ENCODE data around the gene FBXO36.

FBXO36 gene

DNA sequence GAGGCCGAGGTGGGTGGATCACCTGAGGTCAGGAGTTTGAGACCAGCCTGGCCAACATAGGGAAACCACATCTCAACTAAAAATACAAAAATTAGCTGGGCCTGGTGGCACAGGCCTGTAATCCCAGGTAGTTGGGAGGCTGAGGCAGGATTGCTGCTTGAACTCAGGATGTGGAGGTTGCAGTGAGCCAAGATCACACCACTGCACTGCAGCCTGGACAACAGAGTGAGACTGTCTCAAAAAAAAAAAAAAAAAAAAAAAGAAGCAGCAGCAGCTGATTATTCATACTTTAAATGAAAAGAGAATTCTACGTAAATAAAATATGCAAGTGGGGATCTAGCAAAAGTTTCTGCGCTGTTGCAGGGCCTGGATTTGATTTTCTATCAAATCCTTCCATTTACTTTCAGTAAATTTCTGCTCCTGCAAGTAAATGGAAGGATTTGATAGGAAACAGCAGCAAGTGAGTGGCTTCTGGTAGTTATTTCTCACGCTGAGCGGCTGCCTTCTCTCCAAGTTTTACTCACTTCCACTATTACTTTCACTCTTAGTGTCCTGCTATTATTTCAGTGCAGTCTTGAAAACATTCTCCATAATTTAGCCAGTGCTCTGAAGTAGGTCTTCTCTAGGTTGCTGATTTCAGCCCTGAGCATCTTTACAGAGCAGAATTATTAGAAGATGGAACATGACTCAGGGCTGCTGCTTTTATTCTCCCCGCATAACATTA, 78.0 kb downstream of the FBXO36 start:
- no peak overlapping the region for H3K9ac ChIP-seq (ENCODE audit: low read length)
- H3K36me3 ChIP-seq (ENCODE audit: control insufficient read depth, insufficient read depth, low read length), result no peaks in the 10 kb centered on the region
- H3K4me3 ChIP-seq (ENCODE audit: low read length), result no peak overlapping the region
- no peak overlapping the region for H3K27ac ChIP-seq (ENCODE audit: low read depth, low read length)
- no peaks in the 10 kb centered on the region for H3K4me1 ChIP-seq (ENCODE audit: control insufficient read depth, insufficient read depth, low read length)
- no peaks in the 10 kb centered on the region for H3K27me3 ChIP-seq (ENCODE audit: control insufficient read depth, insufficient read depth, low read length)

DNA sequence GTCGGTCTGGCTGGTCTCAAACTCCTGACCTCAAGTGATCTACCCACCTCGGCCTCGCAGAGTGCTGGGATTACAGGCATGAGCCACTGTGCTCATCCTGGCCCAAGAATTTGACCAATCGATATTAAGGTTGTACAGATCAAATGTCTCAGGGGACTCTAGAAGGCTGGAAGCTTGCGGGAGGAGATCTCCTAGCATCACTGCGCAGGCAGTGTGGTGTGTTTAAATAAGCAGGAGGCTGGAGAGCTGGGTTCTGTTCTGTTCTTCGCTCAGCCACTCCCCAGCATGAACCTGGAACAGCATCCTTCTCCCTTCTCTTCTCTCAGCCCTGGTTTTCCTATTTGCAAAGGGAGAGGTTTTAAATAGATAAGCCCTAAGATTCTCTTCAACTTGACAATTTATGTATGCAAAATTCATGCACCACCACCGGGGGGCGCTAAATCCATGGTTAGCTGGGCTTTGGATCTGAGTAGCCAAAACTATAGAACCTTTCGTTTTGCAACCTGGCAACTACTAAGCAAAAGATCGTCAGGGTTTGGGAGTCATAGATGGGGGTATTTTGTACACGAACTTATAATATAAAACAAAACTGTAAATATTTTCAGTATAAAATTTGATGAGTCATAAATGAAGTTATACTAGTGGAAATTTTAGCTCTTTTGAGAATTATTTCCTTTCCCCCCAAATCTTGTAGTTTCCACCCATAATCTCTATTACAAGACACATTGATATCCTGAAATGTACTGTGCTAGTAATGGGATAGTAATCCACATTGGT, 85.8 kb downstream of the FBXO36 start:
- H3K4me1 ChIP-seq (ENCODE audit: control insufficient read depth, insufficient read depth, low read length), result no peaks in the 10 kb centered on the region
- no peak overlapping the region for H3K9ac ChIP-seq (ENCODE audit: low read length)
- no peak overlapping the region for H3K27ac ChIP-seq (ENCODE audit: low read depth, low read length)
- no peaks in the 10 kb centered on the region for H3K36me3 ChIP-seq (ENCODE audit: control insufficient read depth, insufficient read depth, low read length)
- H3K4me3 ChIP-seq (ENCODE audit: low read length), result no peak overlapping the region
- H3K27me3 ChIP-seq (ENCODE audit: control insufficient read depth, insufficient read depth, low read length), result no peaks in the 10 kb centered on the region

DNA sequence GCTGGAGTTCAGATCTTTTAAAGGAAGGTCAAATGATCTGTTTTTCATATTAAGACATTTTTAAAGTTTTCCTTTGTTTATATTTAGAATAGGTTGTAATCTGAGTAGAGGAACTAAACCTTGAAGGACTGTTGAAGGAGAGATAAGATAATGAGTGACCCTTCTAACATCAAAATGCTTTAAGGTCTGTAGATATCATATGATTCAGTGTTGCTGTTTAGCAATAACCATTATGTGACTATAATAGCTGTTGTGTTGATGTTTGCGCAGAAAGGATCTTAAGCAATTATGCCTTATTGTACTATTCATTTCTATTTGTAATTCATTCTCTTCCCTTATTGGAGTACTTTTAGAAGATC, 86.4 kb downstream of the FBXO36 start:
- Histone ChIP-seq H3K27ac (ENCODE audit: low read depth, low read length) (no peak overlapping the region), H3K4me3 (ENCODE audit: low read length) (no peak overlapping the region), H3K9ac (ENCODE audit: low read length) (no peak overlapping the region), H3K27me3 (ENCODE audit: control insufficient read depth, insufficient read depth, low read length) (no peaks in the 10 kb centered on the region), H3K36me3 (ENCODE audit: control insufficient read depth, insufficient read depth, low read length) (no peaks in the 10 kb centered on the region), H3K4me1 (ENCODE audit: control insufficient read depth, insufficient read depth, low read length) (no peaks in the 10 kb centered on the region)

DNA sequence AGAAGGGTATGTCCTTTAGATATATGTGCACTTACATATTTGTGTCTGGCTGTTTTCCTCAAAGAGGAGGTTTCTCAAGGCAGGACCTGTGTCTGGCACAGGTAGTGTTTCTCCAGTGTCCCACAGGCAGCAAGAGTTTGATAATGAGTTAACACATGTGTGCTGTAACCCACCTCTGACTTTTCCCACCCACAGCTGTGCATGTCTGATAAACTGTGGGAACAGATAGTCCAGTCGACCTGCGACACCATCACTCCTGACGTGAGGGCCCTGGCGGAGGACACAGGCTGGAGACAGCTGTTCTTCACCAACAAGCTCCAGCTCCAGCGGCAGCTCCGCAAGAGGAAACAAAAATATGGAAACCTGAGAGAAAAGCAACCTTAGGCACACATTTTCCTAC, 88.2 kb downstream of the FBXO36 start:
- no peak overlapping the region for H3K4me3 ChIP-seq (ENCODE audit: low read length)
- no peak overlapping the region for H3K9ac ChIP-seq (ENCODE audit: low read length)
- H3K36me3 ChIP-seq (ENCODE audit: control insufficient read depth, insufficient read depth, low read length), result no peaks in the 10 kb centered on the region
- no peak overlapping the region for H3K27ac ChIP-seq (ENCODE audit: low read depth, low read length)
- no peaks in the 10 kb centered on the region for H3K27me3 ChIP-seq (ENCODE audit: control insufficient read depth, insufficient read depth, low read length)
- H3K4me1 ChIP-seq (ENCODE audit: control insufficient read depth, insufficient read depth, low read length), result no peaks in the 10 kb centered on the region

DNA sequence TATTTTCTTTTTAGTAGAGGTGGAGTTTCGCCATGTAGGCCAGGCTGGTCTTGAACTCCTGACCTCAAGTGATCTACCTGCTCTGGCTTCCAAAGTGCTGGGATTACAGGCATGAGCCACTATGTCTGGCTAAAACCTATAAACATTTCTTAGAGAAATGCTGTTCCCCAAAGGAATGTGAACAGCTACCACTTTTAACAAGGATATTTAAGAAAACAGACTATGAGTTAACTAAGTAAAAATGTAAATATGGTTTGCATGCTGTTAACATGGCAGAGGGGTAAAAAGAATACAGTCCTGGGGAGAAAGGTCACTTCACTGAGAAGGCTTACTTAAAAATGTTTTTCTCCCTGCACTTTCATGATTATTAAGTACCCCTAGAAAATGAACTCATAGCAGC, 89.3 kb downstream of the FBXO36 start:
- H3K4me3 ChIP-seq (ENCODE audit: low read length), result no peak overlapping the region
- H3K9ac ChIP-seq (ENCODE audit: low read length), result no peak overlapping the region
- no peaks in the 10 kb centered on the region for H3K4me1 ChIP-seq (ENCODE audit: control insufficient read depth, insufficient read depth, low read length)

DNA sequence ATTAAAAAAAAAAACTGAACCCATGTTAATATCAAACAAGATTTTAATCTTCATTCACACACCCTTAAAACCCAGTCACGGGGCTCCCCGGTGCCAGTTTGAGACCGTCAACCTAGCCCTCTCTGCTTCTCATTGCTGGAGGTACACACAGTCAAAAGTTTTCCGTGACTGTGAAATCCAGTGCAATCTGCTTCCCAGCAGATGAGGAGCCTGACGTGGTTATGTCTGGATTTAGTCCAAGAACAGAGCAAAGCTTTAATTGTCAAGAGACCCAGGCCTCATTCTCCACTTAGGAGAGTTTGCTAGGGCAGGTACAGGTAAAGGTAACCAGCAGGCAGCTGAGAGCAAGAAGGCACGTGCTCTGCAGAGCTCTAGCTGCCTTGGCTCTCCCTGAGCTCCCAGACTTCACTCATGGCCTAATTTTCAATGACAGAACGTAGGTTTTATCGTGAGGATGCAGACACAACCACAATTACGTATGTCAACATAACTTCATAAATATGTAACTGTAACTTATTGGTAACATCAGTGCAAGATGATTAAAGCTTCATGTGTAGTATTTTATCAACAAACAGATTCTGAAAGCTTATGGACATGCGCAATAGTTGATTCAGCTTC, 90.1 kb downstream of the FBXO36 start:
- Histone ChIP-seq H3K9ac (ENCODE audit: low read length) (no peak overlapping the region), H3K4me1 (ENCODE audit: control insufficient read depth, insufficient read depth, low read length) (no peaks in the 10 kb centered on the region), H3K36me3 (ENCODE audit: control insufficient read depth, insufficient read depth, low read length) (no peaks in the 10 kb centered on the region), H3K27ac (ENCODE audit: low read depth, low read length) (no peak overlapping the region), H3K27me3 (ENCODE audit: control insufficient read depth, insufficient read depth, low read length) (no peaks in the 10 kb centered on the region), H3K4me3 (ENCODE audit: low read length) (no peak overlapping the region)

More for the DNA sequence above, 89.3 kb downstream of the FBXO36 start:
- Histone ChIP-seq H3K36me3 (ENCODE audit: control insufficient read depth, insufficient read depth, low read length) (no peaks in the 10 kb centered on the region), H3K27ac (ENCODE audit: low read depth, low read length) (no peak overlapping the region), H3K27me3 (ENCODE audit: control insufficient read depth, insufficient read depth, low read length) (no peaks in the 10 kb centered on the region)

DNA sequence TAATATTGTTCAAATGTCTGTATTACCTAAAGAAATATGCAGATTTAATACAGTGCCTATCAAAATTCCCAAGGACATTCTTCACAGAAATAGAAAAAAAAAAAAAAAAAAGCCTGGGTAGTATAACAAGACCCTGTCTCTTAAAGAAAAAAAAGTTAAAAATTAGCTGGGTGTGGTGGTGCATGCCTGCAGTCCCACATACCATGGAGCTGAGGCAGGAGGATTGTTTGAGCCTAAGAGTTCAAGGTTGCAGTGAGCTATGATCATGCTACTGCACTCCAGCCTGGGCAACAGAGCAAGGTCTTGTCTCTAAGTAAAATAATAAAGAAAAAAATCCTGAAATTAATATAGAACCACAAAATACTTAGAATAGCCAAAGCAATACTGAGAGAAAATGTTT, 94.5 kb downstream of the FBXO36 start:
- Histone ChIP-seq H3K4me3 (ENCODE audit: low read length) (no peak overlapping the region), H3K27me3 (ENCODE audit: control insufficient read depth, insufficient read depth, low read length) (no peaks in the 10 kb centered on the region), H3K4me1 (ENCODE audit: control insufficient read depth, insufficient read depth, low read length) (no peaks in the 10 kb centered on the region), H3K36me3 (ENCODE audit: control insufficient read depth, insufficient read depth, low read length) (no peaks in the 10 kb centered on the region), H3K27ac (ENCODE audit: low read depth, low read length) (no peak overlapping the region), H3K9ac (ENCODE audit: low read length) (no peak overlapping the region)

DNA sequence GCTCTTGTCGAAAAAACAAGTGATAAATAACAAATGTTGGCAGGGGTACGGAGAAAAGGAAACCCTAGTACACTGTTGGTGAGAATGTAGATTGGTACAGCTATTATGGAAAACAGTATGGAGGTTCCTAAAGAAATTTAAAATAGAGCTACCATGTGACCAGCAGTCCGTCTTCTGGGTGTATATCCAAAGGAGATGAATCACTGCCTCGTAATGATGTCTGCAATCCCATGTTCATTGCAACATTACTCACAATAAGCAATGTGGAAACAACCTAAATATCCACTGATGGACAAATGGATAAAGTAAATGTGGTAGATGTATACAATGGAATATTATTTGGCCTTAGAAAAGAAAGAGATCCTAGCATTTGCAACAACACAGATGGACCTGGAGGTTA, 95.8 kb downstream of the FBXO36 start:
- Histone ChIP-seq H3K27me3 (ENCODE audit: control insufficient read depth, insufficient read depth, low read length) (no peaks in the 10 kb centered on the region), H3K9ac (ENCODE audit: low read length) (no peak overlapping the region), H3K36me3 (ENCODE audit: control insufficient read depth, insufficient read depth, low read length) (no peaks in the 10 kb centered on the region), H3K4me1 (ENCODE audit: control insufficient read depth, insufficient read depth, low read length) (no peaks in the 10 kb centered on the region), H3K27ac (ENCODE audit: low read depth, low read length) (no peak overlapping the region), H3K4me3 (ENCODE audit: low read length) (no peak overlapping the region)

DNA sequence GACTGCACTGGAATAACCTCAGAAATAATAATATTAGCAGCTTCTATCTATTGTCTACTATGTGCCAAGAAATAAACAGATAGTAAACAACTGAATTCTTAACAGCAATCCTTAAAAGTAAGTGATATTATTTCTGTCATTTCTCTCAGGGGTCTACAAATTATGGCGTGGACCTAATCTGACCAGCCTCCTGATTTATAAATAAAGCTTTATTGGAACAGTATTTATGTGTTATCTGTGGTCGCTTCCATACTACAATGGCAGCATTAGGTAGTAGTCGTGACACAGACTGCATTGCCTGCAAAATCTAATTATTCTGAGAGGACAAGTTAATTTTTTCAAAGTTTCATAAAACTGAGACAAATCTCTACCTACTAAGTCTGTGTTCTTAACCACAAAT, 97.4 kb downstream of the FBXO36 start:
- H3K9ac ChIP-seq (ENCODE audit: low read length), result no peak overlapping the region
- no peaks in the 10 kb centered on the region for H3K4me1 ChIP-seq (ENCODE audit: control insufficient read depth, insufficient read depth, low read length)
- no peak overlapping the region for H3K4me3 ChIP-seq (ENCODE audit: low read length)
- no peak overlapping the region for H3K27ac ChIP-seq (ENCODE audit: low read depth, low read length)
- no peaks in the 10 kb centered on the region for H3K36me3 ChIP-seq (ENCODE audit: control insufficient read depth, insufficient read depth, low read length)
- H3K27me3 ChIP-seq (ENCODE audit: control insufficient read depth, insufficient read depth, low read length), result no peaks in the 10 kb centered on the region

DNA sequence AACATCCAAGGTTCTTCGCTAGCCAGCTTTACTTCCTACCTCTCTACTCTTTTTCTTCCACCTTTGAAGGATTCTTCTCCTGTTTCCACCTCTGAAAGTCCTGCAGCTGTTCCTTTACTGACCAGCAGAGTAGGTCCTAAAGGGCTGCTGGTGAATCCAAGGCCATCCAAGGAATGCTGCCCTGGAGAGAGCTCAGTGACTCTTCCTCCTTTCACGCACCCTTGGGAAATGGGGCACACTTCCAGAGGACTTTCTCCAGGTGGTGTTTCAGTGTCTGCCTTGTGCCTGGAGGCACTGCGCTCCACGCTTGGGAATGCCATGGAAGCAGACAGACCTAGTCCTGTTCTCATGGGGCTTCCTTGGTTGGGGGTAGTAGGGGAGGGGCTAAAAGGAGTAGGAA, 101.0 kb downstream of the FBXO36 start:
- no peaks in the 10 kb centered on the region for H3K36me3 ChIP-seq (ENCODE audit: control insufficient read depth, insufficient read depth, low read length)
- no peak overlapping the region for H3K4me3 ChIP-seq (ENCODE audit: low read length)
- H3K4me1 ChIP-seq (ENCODE audit: control insufficient read depth, insufficient read depth, low read length), result no peaks in the 10 kb centered on the region
- H3K9ac ChIP-seq (ENCODE audit: low read length), result no peak overlapping the region
- H3K27ac ChIP-seq (ENCODE audit: low read depth, low read length), result no peak overlapping the region
- H3K27me3 ChIP-seq (ENCODE audit: control insufficient read depth, insufficient read depth, low read length), result no peaks in the 10 kb centered on the region

DNA sequence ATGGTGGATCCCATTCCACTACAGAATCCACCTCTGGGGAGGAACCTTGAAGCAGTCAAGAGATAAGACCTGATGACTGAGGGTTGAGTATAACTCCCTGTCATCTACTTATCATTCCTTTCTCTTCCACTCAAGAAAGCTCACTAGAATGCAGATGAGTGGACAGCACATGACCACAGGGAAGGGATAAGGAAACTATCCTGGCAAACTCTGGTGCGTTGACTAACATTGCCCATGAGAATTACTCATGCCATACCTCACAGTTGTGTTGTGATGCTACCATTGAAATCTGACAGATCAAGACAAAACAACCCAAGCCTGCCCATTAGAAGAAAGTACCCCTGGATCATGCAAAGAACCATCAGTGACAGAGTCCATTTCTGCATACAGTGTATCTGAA, 119.9 kb downstream of the FBXO36 start:
- no peak overlapping the region for H3K4me3 ChIP-seq (ENCODE audit: low read length)
- H3K36me3 ChIP-seq (ENCODE audit: control insufficient read depth, insufficient read depth, low read length), result no peaks in the 10 kb centered on the region
- H3K4me1 ChIP-seq (ENCODE audit: control insufficient read depth, insufficient read depth, low read length), result no peaks in the 10 kb centered on the region
- no peak overlapping the region for H3K9ac ChIP-seq (ENCODE audit: low read length)
- H3K27ac ChIP-seq (ENCODE audit: low read depth, low read length), result no peak overlapping the region
- no peaks in the 10 kb centered on the region for H3K27me3 ChIP-seq (ENCODE audit: control insufficient read depth, insufficient read depth, low read length)

DNA sequence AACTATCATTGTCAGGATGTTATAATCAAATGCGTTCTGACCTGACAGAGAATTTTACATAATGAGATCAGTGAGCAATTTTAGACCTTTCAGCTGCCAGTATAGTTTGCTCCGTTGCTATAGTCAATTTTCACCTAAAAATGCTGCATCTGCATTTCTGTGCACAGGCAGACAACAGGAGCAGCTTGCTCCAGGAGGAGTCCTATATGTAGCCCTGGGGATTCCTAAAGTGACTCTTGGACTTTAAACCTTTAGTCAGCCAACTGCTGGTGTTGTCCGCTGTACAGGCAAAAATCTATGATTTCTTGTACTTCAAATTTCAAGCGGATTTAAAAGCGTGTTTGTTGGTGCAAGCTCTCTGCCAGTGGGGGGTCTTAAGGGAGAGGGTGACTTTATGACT, 120.7 kb downstream of the FBXO36 start:
- no peaks in the 10 kb centered on the region for H3K4me1 ChIP-seq (ENCODE audit: control insufficient read depth, insufficient read depth, low read length)
- H3K9ac ChIP-seq (ENCODE audit: low read length), result no peak overlapping the region

More for the DNA sequence above, 120.7 kb downstream of the FBXO36 start:
- no peak overlapping the region for H3K27ac ChIP-seq (ENCODE audit: low read depth, low read length)
- H3K4me3 ChIP-seq (ENCODE audit: low read length), result no peak overlapping the region
- H3K36me3 ChIP-seq (ENCODE audit: control insufficient read depth, insufficient read depth, low read length), result no peaks in the 10 kb centered on the region
- H3K27me3 ChIP-seq (ENCODE audit: control insufficient read depth, insufficient read depth, low read length), result no peaks in the 10 kb centered on the region

Measured in rectal smooth muscle tissue (tissue), 1 donor.